GM10248 (cell line): Measurements from ENCODE around the gene ODR4.

ENCODE experiments used
- CTCF ChIA-PET: fragments of 300-600 bp; sonication (Branson Sonifier 250); formaldehyde crosslinking; extraction: SDS; loops from one replicate; lab custom pipeline; 2021; ENCODE audit warnings: antibody characterized with exemption; lab: Yijun Ruan, JAX
- POLR2A ChIA-PET: fragments of 350-650 bp; sonication (Branson Sonifier 250); formaldehyde crosslinking; extraction: SDS; loops from one replicate; lab custom pipeline; 2020; ENCODE audit warnings: antibody characterized with exemption; lab: Yijun Ruan, JAX
- DNase-seq: peaks from one replicate; pipeline ENCODE4 v3.0.0; 2012; ENCODE audit errors: extremely low spot score
- CTCF ChIP-seq: IDR thresholded peaks from 2 replicates; pipeline ENCODE4 v1.5.1; 2012; ENCODE audit warnings: mild to moderate bottlenecking, low read depth; ENCODE audit errors: extremely low read depth, missing control alignments, control extremely low read depth

ODR4 gene

DNA sequence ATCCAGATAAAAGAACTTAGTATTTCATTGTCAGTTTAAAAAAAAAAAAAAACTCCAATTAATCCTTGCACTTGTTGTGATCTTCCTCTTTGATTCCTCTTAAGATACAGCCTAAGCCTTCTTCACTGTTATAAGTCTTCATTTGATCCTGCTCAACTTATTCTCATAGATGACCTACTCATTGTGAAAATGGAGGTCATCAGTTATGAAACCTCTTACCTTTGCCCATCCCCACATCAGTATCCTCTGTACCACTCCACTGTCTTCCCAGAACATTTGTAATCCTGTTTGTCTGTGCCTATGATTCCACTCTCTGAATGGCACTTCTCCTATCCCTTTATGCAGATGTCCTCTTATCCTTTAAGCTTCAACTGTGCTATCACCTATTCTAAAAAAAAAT lies 28.0 kb downstream of the ODR4 start:
- ChIA-PET CTCF (interaction anchor here (0.9 to 2.0 kb wide), 13 partner anchors 8 to 583 kb away, joined by 3 to 8 read pairs (median 4); partner anchors contain the start of genes ODR4, PTGS2 and TPR), POLR2A (no interaction called here)
- no peak for TF ChIP-seq CTCF
- no peak for DNase-seq

DNA sequence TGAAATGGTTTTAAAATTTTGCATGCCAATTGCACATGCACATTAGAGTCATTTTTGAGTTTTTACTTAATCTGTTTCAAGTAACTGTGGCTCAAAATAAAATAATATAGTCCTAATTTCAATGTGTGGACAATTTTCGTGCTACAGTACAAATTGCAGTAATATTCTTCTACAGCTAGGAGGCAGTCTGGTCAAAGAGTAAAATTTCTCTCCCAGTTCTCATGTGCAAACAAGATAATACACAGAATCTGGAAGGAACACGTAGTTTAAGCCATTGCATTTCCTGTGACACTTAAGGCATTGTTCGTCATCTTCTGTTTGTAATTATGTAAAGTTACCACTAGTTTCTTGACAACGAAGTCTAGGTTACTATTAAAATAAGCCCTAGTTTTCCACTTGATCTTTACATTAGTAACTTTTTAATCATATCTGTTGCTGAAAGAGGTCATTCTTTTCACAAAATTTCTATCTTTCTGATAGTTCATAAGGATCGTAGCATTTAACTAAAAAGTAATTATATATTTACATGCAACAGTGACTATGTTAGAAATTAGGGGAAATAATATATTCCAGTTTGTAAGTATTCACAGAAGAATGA lies 28.9 kb downstream of the ODR4 start:
- DNase-seq = peak; percentile 45
- POLR2A ChIA-PET = no interaction called here
- peak; percentile 60 for TF ChIP-seq CTCF
- CTCF ChIA-PET = interaction anchor here (0.7 to 2.0 kb wide), 17 partner anchors 9 to 582 kb away, joined by 3 to 8 read pairs (median 4); partner anchors contain the start of genes ODR4, PTGS2 and TPR

DNA sequence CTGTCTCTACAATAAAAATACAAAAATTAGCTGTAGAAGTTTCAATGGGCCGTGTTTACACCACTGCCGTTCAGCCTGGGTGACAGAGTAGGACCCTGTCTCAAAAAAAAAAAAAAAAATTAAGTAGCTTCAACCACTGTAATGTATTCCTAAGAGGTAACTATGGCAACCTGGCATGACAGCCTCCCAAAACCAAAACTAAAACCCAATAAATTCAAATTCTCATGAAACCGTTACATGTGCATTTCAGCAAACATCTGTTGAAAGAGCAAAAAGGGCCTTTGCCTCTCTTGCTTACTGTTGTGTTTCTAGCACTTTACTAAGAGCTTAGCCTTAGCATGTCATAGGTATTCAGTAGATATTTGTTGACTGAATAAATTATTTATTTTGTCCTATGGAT lies 33.5 kb downstream of the ODR4 start:
- DNase-seq = peak; percentile 27
- CTCF ChIA-PET = interaction anchor here (1.3 to 4.2 kb wide), 4 partner anchors 9 to 397 kb away, joined by 3 to 12 read pairs (median 6); partner anchors contain the start of genes ODR4 and TPR
- TF ChIP-seq CTCF = no peak
- POLR2A ChIA-PET = interaction anchor here (0.6 kb wide), 1 partner anchor 16 kb away, joined by 3 read pairs; no protein-coding TSS in a partner anchor

GRCh38 chr1:186413319-186413718 lies 37.7 kb downstream of the ODR4 start:
- TF ChIP-seq CTCF = no peak
- ChIA-PET POLR2A (no interaction called here), CTCF (interaction anchor here (1.9 kb wide), 1 partner anchor 9 kb away, joined by 4 read pairs; no protein-coding TSS in a partner anchor)

DNA sequence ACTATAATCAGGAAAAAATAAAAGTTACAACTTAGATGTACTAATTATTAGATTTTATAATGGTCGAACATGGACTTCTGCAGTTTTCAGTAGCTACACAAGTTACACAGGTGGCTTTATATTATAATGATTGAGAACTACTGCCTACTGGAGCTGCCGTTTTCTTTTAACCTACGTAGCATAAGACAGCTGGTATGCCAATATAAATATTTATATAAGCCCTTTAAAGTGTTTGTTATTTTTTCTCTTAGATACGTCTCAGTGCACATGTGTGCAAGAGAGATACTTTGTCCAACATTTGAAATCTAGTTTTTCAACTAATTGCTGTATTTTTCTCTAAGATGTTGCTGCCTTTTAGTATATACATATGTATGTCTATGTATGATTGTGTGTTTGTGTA lies 42.9 kb downstream of the ODR4 start:
- DNase-seq = no peak
- TF ChIP-seq CTCF = no peak
- CTCF ChIA-PET = interaction anchor here (1.5 to 2.6 kb wide), 2 partner anchors 43 to 44 kb away, joined by 5 to 8 read pairs; partner anchors contain the start of genes ODR4 and TPR
- POLR2A ChIA-PET = no interaction called here

More at GRCh38 chr1:186413319-186413718, 37.7 kb downstream of the ODR4 start:
- no peak for DNase-seq

DNA sequence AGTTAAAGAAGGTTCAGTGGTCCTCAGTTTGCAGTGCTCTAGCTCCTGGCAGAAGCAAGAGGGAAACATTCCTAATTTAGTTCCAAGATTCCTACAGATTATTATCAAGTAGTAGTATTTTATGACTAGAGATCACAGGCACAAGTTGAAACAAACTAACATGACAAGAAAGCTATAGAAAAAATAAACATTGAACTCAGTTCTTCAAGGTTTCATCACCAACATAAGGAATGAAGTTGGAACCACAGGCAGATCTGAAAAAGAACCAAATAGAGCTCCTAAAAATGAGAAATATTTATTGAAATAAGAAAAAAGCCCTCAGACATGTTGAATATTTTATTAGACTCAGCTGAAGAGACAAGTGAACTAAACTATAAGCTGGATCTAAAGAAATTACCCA lies 44.7 kb downstream of the ODR4 start:
- ChIA-PET POLR2A (no interaction called here), CTCF (interaction anchor here (2.6 kb wide), 1 partner anchor 45 kb away, joined by 8 read pairs; the partner anchor contains the start of genes ODR4 and TPR)
- DNase-seq = no peak
- no peak for TF ChIP-seq CTCF
